Activated naive CD4-positive, alpha-beta T cell treated with Interleukin-2 at 50 U/mL for 16 hours (primary cell): ENCODE measurements around the gene BUB1.
"Not testable (repeated sequence)": the region's sequence is repeated elsewhere in the genome, so short reads cannot be mapped to it uniquely, and the experiment has no call there.

Source experiments
- DNase-seq: peaks from one replicate; pipeline ENCODE4 v3.0.0-alpha.2; 2020

Gene BUB1

DNA sequence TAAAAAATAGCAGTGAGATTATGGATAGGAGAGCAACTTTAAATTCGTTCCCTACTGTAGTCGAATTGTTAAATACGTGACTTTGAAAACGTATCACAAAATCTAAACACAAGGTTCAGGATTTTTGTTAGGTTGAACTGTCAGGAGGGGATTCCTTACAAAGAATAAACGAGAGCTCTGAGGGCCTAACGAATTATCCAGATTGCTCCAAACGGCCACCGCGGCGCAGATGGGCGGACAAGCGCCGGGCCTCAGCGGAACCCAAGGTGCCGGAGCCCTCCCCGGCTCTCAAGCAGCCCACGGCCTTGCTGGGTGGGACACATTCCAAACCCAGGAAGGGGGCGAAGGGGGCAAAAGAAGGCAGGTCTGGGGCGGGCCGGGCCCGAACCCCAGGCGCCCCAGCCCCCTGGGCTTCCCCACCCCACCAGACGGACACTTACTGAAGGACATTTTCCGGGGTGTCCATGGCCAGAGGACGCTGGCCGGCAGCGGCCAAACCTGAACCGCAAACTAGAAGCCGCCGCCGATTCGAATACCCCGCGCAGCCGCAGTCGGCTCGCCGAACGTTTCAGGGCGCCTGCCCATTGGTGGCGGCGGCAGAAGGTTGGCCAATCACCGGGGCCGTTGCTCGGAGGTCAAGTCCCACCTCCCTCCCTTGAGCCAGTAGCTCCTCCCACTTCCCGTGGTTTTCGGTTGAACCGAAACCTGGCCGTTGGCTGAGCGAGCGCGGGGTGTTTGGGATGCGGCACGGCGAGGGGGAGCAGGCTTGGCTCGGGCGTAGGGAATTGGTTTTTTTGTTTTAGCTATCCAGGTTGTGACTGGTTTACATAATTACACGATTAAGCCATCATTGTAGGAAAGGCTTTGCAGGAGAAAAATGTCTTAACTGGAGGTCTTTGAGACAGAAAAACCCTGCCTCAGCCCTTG is at the start of gene BUB1:
TSS of gene BUB1 (minus strand) at position 534 of the 927 bp plus-strand sequence. CDS start at position 466, 68 bp downstream.
- peak; percentile 96 for DNase-seq

DNA sequence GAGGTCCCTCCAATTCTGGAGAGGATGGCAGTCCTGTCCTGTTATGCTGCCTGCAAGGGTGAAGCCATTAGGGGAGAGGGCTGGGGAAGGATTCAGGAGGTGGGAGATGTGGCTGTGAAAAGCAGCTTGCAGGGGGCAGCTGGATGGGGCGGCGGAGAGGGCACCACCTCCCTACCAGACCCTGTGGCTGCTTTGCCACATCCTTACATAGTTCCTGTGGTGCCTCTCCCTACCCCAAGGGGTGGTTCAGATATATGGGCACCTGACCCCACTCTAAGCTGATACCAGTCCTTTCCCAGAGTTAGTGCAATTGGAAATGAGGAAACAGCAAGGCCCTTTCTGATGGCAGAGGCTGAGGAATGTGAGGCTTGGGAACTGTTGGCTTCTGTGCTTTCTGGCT is 48.4 kb upstream of the BUB1 start:
- no peak for DNase-seq

DNA sequence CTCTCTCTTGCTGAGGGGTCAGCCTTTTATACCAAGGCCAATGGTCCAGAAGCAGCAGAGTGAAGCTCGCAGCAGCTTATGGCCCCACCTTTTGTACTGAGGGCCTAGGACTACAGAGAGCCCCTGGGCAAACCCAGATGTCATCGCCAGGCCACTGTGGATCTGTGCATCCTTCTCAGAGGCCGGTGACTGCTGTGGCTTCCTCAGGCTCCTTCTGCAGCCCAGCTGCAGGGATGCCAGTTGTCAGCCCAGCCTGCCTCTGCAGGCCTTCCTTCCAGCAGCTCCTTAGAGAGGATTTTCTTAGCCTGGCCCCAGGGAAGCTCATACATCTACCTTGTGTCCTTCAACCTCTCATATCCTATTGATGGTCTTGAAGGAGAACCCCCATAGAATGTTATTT is 48.0 kb upstream of the BUB1 start:
- DNase-seq: no peak

DNA sequence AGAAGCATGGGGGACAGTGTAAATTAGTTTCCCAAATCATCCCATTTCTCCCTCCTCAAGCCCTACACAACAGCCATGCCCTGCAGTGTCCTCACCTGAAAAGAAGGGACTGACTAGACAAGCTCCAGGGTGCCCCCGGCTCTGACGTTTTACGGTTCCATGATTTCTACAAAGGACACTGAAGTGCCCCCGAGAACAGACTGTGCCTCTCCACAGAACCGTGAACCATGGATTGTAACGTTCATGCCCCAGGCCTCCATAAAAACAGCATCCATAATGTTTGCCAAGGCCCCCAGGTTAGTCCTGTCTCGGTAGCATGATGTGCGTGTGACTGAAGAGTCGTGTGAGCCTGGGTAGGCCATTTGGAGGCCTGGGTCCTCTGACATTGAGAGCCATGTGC is 47.5 kb upstream of the BUB1 start:
- no peak for DNase-seq

DNA sequence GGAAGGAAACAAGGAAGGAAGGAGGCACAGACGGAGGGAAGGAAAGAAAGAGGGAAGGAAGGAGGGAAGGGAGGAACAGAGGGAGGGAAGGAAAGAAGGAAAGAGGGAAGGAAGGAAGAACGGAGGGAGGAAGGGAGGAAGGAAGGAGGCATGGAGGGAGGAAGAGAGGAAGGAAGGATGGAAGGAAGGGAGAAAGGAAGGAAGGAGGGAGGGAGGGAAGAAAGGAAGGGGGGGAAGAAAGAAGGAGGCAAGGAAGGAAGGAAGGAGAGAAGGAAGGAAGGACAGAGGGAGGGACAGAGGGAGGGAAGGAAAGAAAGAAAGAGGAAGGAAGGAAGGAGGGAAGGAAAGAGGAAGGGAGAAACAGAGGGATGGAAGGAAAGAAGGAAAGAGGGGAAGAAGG is 47.0 kb upstream of the BUB1 start:
- no peak for DNase-seq

DNA sequence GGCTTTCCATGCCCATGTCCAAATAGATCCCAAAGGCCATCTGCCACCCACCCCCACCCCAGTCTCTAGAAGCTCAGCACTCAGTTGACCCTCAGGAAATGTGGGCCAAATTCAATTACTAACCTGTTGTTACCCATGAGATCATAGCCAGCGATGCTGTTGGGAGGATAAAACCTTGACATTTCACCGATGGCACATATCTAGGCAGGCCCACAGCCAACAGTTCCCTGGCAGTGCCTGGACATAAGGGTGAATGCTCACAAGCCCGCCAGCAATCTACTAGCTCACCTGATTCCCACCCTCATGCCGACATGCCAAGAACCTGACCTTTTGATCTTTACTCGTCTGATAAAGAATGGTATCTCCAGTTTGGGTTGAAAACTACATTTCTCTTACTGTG is 42.7 kb upstream of the BUB1 start:
- no peak for DNase-seq

DNA sequence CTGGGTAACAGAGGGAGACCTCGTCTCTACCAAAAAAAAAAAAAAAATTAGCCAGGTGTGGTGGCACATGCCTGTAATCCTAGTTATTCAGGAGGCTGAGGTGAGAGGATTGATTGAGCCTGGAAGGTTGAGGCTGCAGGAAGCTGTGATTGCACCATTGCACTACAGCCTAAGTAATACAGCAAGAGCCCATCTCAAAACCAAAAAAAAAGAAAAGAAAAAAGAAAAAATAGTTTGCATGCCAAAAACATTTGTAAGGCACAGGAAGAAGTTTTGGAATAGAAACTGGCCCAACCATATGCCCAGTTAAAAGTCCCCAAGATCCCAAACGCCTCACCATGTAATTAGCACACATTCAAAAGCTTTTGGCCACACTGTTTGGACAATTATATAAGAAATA is 41.1 kb upstream of the BUB1 start:
- no peak for DNase-seq

DNA sequence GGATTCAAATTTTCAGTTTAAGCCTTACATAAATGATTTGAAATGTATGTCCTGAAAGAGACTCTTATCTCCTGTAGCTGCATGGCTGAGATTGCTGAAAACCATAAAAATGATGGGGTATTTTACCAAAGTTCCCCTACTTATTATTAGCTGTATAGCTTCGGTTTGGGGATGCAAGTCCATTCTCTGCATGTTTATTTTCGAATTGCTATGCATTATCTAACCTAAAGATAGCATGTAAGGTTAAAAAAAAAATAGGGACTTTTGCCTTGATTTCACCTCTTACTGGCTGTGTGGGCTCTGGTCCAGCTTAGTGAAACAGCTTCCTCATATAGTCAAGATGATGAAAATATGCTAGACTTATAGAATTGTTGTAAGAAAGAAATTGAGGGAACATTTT is 40.5 kb upstream of the BUB1 start:
- DNase-seq: no peak

DNA sequence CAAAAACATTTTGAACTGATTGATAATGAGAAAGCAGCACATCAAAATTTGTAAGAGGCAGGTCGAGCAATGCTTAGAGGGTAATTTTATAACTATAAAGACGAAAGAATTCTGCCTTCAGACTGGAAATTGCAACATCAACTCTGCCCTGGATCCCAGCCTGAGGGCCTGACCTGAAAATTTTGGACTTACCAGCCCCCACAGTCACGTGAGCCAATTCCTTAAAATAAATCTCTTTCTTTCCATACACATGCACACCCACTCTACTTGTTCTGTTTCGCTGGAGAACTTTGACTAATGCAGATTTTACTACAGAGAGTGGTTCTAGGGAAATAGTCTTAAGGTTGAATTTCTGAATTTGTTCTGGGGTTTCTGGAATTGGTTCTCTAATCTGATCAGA is 39.9 kb upstream of the BUB1 start:
- no peak for DNase-seq

DNA sequence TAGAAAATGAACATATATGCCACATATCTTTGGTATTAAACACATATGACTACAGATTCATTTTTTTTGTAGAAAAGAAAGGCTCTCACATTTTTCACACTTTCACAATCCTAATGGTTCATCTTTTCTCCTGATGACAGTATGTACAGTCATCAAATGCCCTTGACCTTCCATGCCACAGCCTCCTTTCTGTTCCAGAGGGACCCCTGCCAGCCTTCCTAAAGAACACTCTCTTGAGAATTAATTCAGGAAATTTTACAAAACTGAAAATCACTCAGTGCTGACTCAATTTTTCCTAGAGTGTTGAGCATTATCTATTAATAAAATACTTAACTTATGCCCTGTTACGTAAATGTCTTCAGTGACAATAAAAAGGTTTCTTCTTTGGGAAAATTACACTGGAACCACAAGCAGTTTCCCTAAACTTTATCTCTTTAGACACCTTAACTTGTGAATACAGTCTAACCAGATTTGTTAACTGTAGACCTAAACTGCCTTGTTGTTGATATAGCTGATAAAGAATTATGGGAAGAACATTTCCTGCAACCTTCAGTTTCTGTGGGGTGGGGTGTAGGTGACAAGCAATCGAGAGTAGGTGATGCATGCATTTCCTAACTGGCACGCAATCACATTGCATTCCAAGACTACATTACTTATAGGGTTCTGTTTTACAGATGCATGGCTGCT is 39.2 kb upstream of the BUB1 start:
- no peak for DNase-seq

DNA sequence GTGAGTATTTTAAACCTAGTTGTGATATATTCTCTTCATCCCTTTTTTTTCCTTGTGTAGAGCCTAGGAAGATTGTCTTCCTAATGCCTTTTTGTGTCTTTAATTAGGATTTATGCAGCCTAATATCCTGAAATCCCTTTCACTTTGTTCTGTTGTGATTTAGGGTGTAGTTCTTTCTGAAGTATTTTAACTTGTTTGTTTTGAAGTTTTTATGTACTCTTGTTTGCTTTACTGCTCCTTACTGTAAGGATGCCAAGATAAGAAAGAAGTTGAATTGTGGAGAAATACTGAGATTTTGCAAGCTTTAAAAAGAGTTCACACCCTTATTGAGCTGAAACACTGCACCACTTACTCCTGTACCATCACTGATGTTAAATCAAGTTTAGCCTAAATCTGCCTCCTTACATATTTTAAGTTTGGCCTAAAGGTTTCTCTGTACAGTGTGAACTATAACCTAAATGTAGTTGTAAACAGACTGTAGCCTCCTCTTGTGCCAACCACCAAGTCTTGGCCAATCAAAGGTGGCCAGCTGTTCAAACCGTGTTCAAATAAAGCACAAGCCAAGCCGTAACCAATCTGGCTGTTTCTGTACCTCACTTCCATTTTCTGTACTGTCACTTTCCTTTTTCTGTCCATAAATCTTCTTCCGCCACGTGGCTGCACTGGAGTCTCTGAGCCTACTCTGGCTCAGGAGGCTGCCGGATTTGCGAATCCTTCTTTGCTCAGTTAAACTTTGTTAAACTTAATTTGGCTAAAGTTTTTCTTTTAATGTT is 36.8 kb upstream of the BUB1 start:
- DNase-seq: no peak

DNA sequence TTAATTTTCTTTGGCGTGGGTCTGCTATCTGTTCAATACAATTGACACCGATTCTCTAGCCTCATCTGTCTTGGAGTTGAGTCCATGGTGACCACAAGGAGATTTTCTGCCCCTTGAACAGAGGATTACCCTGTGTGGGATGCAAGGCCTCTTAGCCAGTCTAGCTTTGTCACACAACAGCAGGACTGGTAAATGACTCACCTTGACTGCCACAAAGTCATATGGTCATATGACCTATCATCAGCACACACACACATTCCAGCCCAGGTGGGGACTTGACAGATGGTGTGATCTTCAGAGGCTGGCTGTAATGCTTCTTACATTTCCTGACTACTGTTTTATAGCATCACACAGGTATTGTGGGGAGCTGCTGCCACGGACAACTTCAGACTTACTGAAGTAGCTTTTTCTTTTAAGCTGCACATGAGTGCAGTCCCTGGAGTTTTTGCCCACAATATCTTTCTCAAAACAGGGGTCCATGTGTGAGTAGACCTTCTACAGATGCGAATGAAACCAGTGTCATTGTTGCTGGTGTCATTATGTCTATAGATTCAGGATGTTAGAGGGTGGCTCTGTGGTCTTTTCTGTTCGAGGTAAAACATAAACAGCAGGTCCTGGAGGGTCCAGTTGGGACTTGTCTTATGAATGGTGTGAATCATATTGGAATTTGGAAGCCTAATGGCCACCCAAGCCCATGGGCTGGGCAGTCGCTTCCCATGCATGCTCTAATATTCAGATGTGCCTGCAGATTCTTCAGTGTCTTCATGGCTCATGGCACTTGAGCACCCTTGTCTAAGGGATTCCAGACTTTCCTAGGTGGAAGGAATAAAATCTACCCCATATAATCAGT is 35.9 kb upstream of the BUB1 start:
- no peak for DNase-seq

DNA sequence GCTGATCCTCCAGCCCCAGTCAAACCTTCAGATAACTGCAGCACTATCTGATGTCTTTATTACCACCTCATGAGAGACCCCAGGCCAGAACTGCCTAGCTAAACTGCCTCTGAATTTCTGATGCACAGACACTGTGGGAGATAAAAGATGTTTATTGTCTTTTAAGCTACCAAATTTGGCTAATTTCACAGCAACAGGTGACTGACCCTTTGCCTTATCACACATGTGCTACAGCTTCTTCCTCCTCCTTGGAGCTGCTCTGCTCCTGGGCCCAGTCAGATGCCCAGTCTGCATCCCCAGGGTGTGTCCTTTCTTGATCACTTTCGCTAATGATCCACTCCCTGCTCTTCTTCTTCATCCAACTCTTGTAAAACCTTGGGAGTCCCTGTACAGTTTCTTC is 34.9 kb upstream of the BUB1 start:
- no peak for DNase-seq

DNA sequence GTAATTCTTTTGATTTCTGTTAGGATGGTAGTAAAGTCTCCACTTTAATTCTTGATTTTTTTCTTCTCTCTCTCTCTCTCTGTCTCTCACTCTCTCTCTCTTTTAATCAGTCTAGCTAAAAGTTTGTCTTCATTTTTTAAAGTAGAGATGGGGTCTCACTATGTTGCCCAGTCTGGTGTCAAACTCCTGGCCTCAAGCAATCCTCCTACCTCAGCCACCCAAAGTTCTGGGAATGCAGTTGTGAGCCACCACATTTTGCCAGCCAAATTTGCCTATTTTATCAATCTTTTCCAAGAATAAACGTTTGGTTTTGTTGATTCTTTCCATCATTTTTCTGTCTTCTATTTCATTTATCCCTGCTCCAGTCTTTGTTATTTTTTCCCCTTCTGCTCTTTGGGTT is 30.6 kb upstream of the BUB1 start:
- no peak for DNase-seq

DNA sequence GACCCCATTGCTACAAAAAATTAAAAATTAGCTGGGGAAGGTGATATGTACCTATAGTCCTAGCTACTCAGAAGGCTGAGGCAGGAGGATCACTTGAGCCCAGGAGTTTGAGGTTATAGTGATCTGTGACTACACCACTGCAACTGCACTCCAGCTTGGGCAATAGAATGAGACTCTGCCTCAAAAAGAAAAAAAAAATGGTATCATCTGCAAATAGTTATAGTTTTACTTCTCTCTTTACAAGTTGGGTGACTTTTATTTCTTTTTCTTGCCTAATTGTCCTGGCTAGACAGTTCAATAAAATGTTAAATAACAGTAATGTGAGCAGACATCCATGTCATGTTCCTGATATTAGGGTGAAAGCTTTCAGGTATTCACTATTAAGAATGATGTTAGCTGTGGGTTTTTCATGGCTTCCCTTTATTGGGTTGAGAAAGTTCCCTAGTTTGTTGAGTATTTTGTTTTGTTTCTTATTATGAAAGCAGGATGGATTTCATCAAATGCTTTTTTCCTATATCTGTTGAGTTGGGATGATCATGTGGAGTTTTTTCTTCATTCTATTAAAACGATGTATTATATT is 29.6 kb upstream of the BUB1 start:
- no peak for DNase-seq

DNA sequence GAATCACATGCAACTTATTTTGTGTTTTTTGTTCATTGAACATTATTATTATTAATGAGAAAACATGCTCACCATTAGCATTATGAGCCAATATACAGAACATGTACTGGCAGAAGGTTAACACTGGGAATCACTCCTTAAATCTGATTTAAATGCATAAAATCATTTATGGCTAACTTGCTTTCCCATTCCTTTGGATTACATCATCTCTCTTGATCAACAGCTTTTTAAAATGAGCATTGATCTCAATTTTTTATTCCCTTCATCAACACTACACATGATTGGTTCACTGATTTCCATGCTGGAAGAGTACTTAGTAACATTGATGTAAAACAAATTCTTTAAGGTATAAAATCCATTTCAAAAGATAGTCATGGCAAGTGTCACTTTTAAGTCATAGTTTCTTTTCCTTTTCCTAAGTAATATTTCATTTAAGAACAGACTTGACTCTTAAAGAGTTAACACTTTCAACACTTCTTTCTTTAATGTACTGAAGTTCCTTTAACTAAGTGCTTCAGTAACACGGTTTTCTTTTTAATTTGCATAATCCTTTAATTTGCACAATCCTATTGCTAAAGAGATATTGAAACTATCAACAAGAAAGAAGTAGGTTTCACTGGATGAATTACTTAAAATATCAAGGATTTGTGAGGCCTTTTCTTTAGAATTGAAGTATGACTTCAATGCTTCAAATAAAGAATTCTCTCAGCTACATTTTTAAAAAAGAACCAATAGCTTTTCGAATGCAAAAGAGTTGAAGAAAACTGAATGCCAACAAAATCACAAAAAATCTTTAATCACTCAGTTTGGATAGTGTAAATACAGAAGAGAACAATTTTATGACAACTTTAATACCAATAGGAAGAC is 24.9 kb upstream of the BUB1 start:
- DNase-seq: no peak

DNA sequence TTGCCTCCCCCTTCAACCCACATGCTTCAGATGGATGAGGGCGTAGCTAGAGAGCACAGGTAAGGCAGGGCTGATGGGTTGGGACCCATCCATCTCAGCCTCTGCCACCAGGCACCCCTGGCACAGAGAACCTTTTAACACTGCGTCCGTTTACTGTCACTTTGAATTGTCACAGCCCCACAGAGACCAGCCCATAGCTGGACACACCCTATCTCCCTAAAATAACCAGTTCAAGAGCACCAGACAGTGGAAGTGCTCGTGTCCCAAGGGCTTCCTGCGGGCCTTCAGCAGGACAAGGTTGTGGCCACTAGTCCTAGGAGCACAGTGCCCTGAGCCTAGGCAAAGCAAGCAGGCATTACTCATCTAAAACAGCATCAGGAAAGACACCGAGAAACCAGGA is 20.4 kb upstream of the BUB1 start:
- not testable (repeated sequence) for DNase-seq

DNA sequence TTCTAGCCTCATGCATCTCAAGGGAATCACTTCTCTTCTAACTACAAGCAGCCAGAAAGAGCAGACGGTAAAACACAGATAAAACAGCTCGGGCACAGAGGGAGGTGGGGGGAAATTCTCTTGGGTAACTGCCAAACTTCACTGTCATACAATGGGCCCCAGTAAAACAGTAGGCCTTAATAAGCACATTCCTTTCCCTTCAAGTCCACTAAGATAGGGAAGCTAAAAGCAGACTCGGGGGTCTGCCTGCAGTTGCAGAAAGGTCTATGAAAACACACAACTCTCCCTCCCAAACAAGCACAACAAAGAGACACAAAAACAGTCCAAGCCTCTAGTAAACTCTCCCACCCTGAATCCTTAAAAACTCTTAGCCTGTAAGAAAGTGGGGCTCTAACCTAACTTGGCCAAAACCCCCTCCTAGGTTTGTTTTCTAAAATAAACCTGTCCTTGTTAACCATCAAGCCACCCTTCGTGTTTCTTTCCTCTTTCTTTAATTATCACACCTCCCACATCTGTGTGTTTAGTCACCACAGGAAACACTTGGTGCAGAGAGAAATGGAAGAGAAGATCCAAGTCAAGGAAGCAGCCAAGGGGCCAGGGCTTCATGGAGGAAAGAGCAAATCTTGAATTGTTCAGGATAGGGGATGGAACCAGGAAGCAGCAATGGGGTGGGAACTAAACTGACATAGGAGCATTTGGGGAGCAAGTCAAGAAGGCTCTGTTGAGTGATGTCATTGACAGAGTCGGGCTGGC is 17.5 kb upstream of the BUB1 start:
- not testable (repeated sequence) for DNase-seq

DNA sequence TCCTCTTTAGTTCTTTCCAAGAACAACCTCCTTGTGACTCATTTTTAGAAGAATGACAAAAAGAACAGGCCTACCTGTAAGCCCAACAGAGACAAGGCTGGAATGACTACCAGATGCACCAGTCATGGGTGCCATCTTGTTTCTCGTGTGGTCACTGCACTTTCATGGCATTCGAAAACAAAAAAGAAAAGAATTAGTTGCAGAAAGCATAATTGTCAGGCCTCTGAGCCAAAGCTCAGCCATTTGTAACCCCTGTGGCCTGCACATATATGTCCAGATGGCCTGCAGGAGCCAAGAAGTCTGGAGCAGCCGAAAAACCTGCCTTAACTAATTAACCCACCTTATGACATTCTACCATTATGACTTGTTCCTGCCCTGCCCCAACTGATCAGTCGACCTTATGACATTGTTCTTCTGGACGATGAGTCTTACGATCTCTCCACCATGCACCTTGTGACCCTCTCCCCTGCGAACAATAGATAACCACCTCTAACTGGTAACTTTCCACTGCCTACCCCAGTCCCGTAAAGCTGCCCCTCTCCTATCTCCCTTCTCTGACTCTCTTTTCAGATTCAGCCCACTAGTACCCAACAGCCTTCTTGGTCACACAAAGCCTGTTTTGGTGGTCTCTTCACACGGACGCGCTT is 13.9 kb upstream of the BUB1 start:
- no peak for DNase-seq
